ENCODE data around the gene CDKAL1. TPM values are rescaled to one million over a fixed set of nuclear protein-coding genes. Genes with fewer than 3 reads are reported as not detected.

The CDKAL1 gene
- total and polyA plus RNA-seq, 2 of the 8 experiments (the other 6 are each of a cell fraction or from before 2014, with no cell fraction given) = 8.4 to 24.6 TPM

DNA sequence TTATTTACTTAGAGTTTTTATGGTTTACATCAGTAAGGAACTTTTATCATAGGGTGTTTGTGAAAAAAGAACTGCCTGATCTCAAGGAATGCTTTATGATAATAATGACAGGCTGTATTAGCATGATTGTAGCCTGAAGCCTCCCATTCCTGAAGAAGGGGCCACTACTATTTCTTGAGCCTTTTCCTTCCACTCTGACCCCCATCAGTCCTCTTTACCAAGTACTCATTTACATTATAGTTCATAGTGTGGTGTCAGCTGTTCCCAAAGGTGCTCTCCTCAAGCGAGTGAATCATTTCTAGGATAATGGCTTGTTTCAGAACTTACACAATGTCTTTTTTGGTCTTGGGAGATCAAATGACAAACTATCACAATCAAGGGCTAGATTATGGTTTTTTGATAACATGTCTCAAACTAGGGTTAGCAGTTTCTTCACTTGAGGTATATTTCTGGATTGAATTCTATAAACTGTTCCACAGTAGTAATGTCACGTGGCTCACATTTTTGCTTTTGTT, 283.6 kb downstream of the CDKAL1 start (continued):
- TF ChIP-seq, protein P1, sequence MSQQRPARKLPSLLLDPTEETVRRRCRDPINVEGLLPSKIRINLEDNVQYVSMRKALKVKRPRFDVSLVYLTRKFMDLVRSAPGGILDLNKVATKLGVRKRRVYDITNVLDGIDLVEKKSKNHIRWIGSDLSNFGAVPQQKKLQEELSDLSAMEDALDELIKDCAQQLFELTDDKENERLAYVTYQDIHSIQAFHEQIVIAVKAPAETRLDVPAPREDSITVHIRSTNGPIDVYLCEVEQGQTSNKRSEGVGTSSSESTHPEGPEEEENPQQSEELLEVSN (IDR thresholded peaks at IDR 0.05) = no peak
- no peak for TF ChIP-seq YY1 (IDR thresholded peaks at IDR 0.05; ENCODE audit: low read depth, low read length)
- no peak for TF ChIP-seq KDM5A (IDR thresholded peaks at IDR 0.05; ENCODE audit: low read length)
- no peak for TF ChIP-seq HDAC6 (IDR thresholded peaks at IDR 0.05; ENCODE audit: low read depth, low read length)
- TF ChIP-seq ZNF274 (IDR thresholded peaks at IDR 0.05; ENCODE audit: borderline replicate concordance, extremely low read depth, low read length) = no peak
- TF ChIP-seq CBX8 (IDR thresholded peaks at IDR 0.05; ENCODE audit: borderline replicate concordance, low read depth, low read length) = no peak
- TF ChIP-seq CTBP2 (IDR thresholded peaks at IDR 0.05; ENCODE audit: borderline replicate concordance, insufficient read depth, insufficient read length, low read length) = no peak
- no peak for TF ChIP-seq ATF3 (IDR thresholded peaks at IDR 0.05; ENCODE audit: insufficient read depth, low read depth, low read length)

All from H1 (cell line).